ENCODE data around the gene KRAS.

The KRAS gene

GRCh38 chr12:25194214-25194613 lies 56.5 kb downstream of the KRAS start:
- peak in 1 of 2 donors; percentile 9 for DNase-seq

GRCh38 chr12:25190793-25191192 lies 59.9 kb downstream of the KRAS start:
- DNase-seq = no peak

GRCh38 chr12:25189656-25190055 lies 61.1 kb downstream of the KRAS start:
- DNase-seq = no peak

- DNase-seq = no peak
Observed at GRCh38 chr12:25187781-25188180, 62.9 kb downstream of the KRAS start.

GRCh38 chr12:25186788-25187402 lies 63.8 kb downstream of the KRAS start:
- peak in 1 of 2 donors; percentile 50 for DNase-seq

- peak in 1 of 2 donors; percentile 44 for DNase-seq
Observed at GRCh38 chr12:25186038-25186787, 64.5 kb downstream of the KRAS start.

- DNase-seq = no peak
Observed at GRCh38 chr12:25184132-25184531, 66.6 kb downstream of the KRAS start.

GRCh38 chr12:25182765-25183164 lies 68.0 kb downstream of the KRAS start:
- DNase-seq = no peak

- DNase-seq = no peak
Observed at GRCh38 chr12:25162866-25163265, 87.9 kb downstream of the KRAS start.

GRCh38 chr12:25156061-25156460 lies 94.7 kb downstream of the KRAS start:
- no peak for DNase-seq

- peak in 1 of 2 donors; percentile 69 for DNase-seq
Observed at GRCh38 chr12:25155022-25155576, 95.6 kb downstream of the KRAS start.
